Loucy (cell line): ENCODE data around the gene CNTN4.

Experiments used
- H2AFZ ChIP-seq: fragments of 200-600 bp; sonication (generic); 2 replicates; pipeline ENCODE4 v1.6.0; 2016; ENCODE audit warnings: antibody characterized with exemption, mild to moderate bottlenecking, low read length, moderate library complexity
- H3F3A ChIP-seq: fragments of 200-600 bp; 2 replicates; pipeline ENCODE4 v1.6.0; 2016; ENCODE audit warnings: antibody characterized with exemption, low read depth, mild to moderate bottlenecking
- H3K27me3 ChIP-seq: fragments of 200-600 bp; sonication (generic); 2 replicates; pipeline ENCODE4 v1.6.1; 2014; ENCODE audit warnings: low read length, mild to moderate bottlenecking; ENCODE audit not compliant: insufficient read depth, poor library complexity, severe bottlenecking
- H3K36me3 ChIP-seq: fragments of 200-600 bp; sonication (generic); 2 replicates; pipeline ENCODE4 v1.6.1; 2016; ENCODE audit warnings: low read length; ENCODE audit not compliant: insufficient read depth
- H3K4me1 ChIP-seq: fragments of 200-600 bp; sonication (generic); 2 replicates; pipeline ENCODE4 v1.5.1; 2014; ENCODE audit warnings: low read length, mild to moderate bottlenecking; ENCODE audit not compliant: insufficient read depth, poor library complexity, severe bottlenecking
- H3K4me2 ChIP-seq: fragments of 200-600 bp; sonication (generic); 2 replicates; pipeline ENCODE4 v1.6.0; 2014; ENCODE audit warnings: antibody characterized with exemption, low read length, low read depth, mild to moderate bottlenecking; ENCODE audit not compliant: poor library complexity, severe bottlenecking
- H3K4me3 ChIP-seq: fragments of 200-600 bp; sonication (generic); 2 replicates; pipeline ENCODE4 v1.5.1; 2014; ENCODE audit warnings: low read length, mild to moderate bottlenecking, mixed read lengths; ENCODE audit not compliant: poor library complexity, severe bottlenecking
- H3K79me2 ChIP-seq: fragments of 200-600 bp; sonication (generic); 2 replicates; pipeline ENCODE4 v1.6.1; 2014; ENCODE audit warnings: low read length; ENCODE audit not compliant: insufficient read depth
- H3K9ac ChIP-seq: fragments of 200-600 bp; sonication (generic); 2 replicates; pipeline ENCODE4 v1.6.0; 2014; ENCODE audit warnings: mild to moderate bottlenecking, low read depth, low read length, moderate library complexity; ENCODE audit not compliant: poor library complexity, severe bottlenecking
- H3K9me2 ChIP-seq: fragments of 200-600 bp; sonication (generic); replicated peaks from 2 replicates; pipeline ENCODE4 v1.6.1; 2016; ENCODE audit warnings: low read depth, low read length, mixed read lengths
- H3K9me3 ChIP-seq: fragments of 200-600 bp; sonication (generic); 2 replicates; pipeline ENCODE4 v1.6.1; 2014; ENCODE audit warnings: mild to moderate bottlenecking, antibody characterized with exemption, low read length, low read depth; ENCODE audit not compliant: insufficient read depth
- H4K20me1 ChIP-seq: fragments of 200-600 bp; sonication (generic); 2 replicates; pipeline ENCODE4 v1.6.0; 2014; ENCODE audit warnings: antibody characterized with exemption, low read length, mild to moderate bottlenecking; ENCODE audit not compliant: insufficient read depth, poor library complexity, severe bottlenecking
- EZH2phosphoT487 ChIP-seq: fragments of 200-600 bp; IDR thresholded peaks from 2 replicates; pipeline ENCODE4 v1.6.1; 2018; ENCODE audit warnings: antibody characterized with exemption, mild to moderate bottlenecking, moderate library complexity, borderline replicate concordance
- TF ChIP-seq, protein P1 (sequence below): fragments of 200-600 bp; sonication (generic); conservative IDR thresholded peaks from 2 replicates; pipeline ENCODE4 v1.5.1; 2014; ENCODE audit warnings: mild to moderate bottlenecking, antibody characterized with exemption, low read length

CNTN4 gene

DNA sequence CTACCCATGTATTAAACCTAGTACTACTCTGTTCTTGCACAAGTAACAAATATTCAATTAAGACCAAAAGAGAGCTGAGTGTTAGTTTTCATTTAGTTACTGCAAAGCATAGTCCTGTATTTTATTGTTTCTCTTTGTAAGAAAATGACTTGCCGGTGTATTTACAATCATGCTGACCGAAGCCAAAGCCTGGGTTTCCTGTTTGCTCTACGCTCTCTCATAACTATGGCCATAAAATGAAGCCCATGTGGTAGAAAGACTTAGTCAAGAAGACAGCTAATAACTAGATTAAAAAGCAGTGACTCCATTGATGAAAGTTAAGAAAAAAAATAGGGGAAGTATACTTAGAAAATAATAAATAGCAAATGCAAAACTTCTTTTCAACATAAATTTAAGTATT lies 479.9 kb downstream of the CNTN4 start:
- H3K9me2 ChIP-seq, result no peaks in the 10 kb centered on the region
- peak overlapping the region; percentile 32 for H3K4me2 ChIP-seq
- H3F3A ChIP-seq, result no peaks in the 10 kb centered on the region
- H3K36me3 ChIP-seq, result no peaks in the 10 kb centered on the region
- peak overlapping the region; percentile 51; the same call in 1 of the 2 replicates for H2AFZ ChIP-seq
- peaks cover 4% of the 10 kb centered on the region for H3K4me1 ChIP-seq
- H3K4me3 ChIP-seq, result no peak overlapping the region
- H3K9me3 ChIP-seq, result no peaks in the 10 kb centered on the region
- H4K20me1 ChIP-seq, result no peaks in the 10 kb centered on the region
- TF ChIP-seq, protein P1, sequence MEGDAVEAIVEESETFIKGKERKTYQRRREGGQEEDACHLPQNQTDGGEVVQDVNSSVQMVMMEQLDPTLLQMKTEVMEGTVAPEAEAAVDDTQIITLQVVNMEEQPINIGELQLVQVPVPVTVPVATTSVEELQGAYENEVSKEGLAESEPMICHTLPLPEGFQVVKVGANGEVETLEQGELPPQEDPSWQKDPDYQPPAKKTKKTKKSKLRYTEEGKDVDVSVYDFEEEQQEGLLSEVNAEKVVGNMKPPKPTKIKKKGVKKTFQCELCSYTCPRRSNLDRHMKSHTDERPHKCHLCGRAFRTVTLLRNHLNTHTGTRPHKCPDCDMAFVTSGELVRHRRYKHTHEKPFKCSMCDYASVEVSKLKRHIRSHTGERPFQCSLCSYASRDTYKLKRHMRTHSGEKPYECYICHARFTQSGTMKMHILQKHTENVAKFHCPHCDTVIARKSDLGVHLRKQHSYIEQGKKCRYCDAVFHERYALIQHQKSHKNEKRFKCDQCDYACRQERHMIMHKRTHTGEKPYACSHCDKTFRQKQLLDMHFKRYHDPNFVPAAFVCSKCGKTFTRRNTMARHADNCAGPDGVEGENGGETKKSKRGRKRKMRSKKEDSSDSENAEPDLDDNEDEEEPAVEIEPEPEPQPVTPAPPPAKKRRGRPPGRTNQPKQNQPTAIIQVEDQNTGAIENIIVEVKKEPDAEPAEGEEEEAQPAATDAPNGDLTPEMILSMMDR, result no peak
- TF ChIP-seq EZH2phosphoT487, result no peak
- no peaks in the 10 kb centered on the region for H3K27me3 ChIP-seq
- H3K79me2 ChIP-seq, result no peaks in the 10 kb centered on the region
- no peak overlapping the region for H3K9ac ChIP-seq

DNA sequence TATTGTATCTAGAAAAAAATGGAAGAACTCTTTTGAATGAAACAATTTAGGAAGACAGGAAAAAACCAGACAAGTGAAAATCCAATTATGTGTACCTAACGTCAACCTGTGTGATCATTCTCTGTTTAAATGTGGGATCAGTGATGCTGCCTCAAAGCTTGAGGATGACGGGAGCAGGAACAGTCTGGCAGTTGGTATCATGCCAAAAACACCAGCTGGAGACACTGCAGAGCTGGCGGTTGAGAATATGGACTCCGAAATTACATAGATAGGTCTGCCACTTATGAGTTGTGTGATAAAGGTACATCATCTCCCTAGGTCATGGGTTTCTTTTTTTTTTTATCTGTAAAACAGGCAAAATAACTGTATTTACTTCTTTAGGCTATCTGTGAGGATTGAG lies 480.5 kb downstream of the CNTN4 start:
- no peaks in the 10 kb centered on the region for H3K27me3 ChIP-seq
- H3K4me1 ChIP-seq, result peaks cover 4% of the 10 kb centered on the region
- no peaks in the 10 kb centered on the region for H3K79me2 ChIP-seq
- no peak overlapping the region for H3K9ac ChIP-seq
- H3K4me3 ChIP-seq, result no peak overlapping the region
- no peaks in the 10 kb centered on the region for H3K9me2 ChIP-seq
- no peak overlapping the region for H2AFZ ChIP-seq
- no peak for TF ChIP-seq EZH2phosphoT487
- TF ChIP-seq, protein P1, result no peak
- H3K36me3 ChIP-seq, result no peaks in the 10 kb centered on the region
- no peaks in the 10 kb centered on the region for H3K9me3 ChIP-seq
- H3K4me2 ChIP-seq, result no peak overlapping the region
- no peaks in the 10 kb centered on the region for H3F3A ChIP-seq
- H4K20me1 ChIP-seq, result no peaks in the 10 kb centered on the region

DNA sequence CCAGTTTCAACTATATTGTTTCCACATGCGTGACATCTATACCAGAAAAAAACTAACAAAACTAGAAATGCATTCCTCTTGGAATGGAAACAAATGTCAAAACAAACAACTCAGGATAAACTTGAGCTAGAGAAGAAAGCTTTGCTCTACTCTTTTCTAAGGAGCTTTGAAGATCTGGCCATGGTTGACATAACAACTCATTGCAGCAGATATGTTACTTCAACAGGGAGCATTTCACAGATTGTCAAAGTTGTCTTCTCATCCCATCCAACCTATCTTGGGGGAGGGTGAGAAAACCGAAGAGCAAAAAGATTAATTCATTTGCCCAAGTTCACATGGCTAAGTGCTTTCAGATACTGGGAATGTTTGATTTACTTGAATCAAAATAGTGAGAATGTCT lies 484.4 kb downstream of the CNTN4 start:
- H4K20me1 ChIP-seq, result no peaks in the 10 kb centered on the region
- H3K4me2 ChIP-seq, result no peak overlapping the region
- H2AFZ ChIP-seq, result no peak overlapping the region
- H3K4me1 ChIP-seq, result peaks cover 4% of the 10 kb centered on the region
- H3K9ac ChIP-seq, result no peak overlapping the region
- H3K36me3 ChIP-seq, result no peaks in the 10 kb centered on the region
- H3K9me2 ChIP-seq, result no peaks in the 10 kb centered on the region
- H3K79me2 ChIP-seq, result no peaks in the 10 kb centered on the region
- H3K9me3 ChIP-seq, result no peaks in the 10 kb centered on the region
- TF ChIP-seq, protein P1, result no peak
- no peak for TF ChIP-seq EZH2phosphoT487
- no peaks in the 10 kb centered on the region for H3K27me3 ChIP-seq
- no peak overlapping the region for H3K4me3 ChIP-seq
- H3F3A ChIP-seq, result no peaks in the 10 kb centered on the region
